NCI-H128 (cell line): ENCODE measurements around the gene CXCL17.
"Not testable (repeated sequence)": the region's sequence is repeated elsewhere in the genome, so short reads cannot be mapped to it uniquely, and the experiment has no call there.

Source experiments
- DNase-seq: peaks from one replicate; lab custom pipeline; 2025; ENCODE audit not compliant: unreplicated experiment; lab: John Stamatoyannopoulos, UW

CXCL17 gene, protein sequence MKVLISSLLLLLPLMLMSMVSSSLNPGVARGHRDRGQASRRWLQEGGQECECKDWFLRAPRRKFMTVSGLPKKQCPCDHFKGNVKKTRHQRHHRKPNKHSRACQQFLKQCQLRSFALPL

DNA sequence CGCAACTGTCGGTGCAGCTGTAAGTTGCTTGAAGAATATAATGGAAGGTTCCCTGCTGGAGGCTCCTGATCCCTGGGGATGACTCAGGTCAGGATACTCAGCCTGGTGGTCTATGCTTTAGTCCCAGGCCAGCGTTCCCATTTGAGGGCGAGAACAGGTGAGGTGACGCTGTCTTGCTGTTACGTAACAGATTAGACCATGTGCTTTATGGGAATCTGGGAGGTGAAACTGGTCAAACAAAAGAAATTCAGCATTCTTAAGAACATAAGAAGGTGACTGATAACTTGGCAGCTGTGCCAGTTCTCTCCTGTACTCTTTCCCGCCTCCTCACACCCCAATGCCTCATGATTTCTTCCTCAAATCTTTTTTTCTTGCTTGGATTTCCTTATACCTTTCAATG is at the start of gene CXCL17:
CXCL17 (minus strand) TSS at position 114 of the 400 bp plus-strand sequence. CDS start 114 bp downstream, outside the sequence.
- DNase-seq: no peak

DNA sequence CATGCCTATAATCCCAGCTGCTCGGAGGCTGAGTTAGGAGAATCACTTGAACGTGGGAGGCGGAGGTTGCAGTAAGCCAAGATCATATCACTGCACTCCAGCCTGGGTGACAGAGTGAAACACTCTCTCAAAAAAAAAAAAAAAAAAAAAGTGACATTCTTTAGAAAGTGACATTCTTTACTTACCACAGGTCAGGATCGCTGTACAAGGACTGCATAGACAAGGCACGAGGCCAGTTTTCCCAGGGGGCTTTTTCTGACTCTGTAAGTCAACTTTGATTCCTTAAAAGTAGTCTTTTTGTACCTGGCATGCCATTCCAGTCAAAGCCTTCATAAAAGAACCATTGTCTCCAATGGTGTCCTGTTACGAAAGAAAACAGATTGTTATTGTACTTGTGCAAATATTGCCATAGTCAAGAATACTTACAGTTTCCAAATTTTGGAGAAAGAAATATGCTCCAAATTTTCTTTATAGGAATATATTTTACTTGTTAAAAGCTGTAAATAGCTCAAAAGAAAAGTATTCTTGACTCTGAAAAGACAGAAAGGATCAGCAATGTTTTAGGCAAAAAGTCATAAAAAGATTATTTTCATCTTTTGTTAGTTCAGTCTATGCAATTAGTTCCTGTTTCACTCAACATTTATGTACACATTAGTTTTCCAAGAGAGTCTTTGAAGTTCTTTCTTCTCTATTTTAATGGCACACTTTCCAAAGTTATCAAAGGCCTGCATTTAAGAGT is 46.2 kb upstream of the CXCL17 start:
- no peak for DNase-seq

GRCh38 chr19:42487798-42488178 is 45.0 kb upstream of the CXCL17 start:
- DNase-seq: no peak

GRCh38 chr19:42487032-42487797 is 44.5 kb upstream of the CXCL17 start:
- DNase-seq: no peak

GRCh38 chr19:42485036-42485435 is 42.3 kb upstream of the CXCL17 start:
- DNase-seq: not testable (repeated sequence)

DNA sequence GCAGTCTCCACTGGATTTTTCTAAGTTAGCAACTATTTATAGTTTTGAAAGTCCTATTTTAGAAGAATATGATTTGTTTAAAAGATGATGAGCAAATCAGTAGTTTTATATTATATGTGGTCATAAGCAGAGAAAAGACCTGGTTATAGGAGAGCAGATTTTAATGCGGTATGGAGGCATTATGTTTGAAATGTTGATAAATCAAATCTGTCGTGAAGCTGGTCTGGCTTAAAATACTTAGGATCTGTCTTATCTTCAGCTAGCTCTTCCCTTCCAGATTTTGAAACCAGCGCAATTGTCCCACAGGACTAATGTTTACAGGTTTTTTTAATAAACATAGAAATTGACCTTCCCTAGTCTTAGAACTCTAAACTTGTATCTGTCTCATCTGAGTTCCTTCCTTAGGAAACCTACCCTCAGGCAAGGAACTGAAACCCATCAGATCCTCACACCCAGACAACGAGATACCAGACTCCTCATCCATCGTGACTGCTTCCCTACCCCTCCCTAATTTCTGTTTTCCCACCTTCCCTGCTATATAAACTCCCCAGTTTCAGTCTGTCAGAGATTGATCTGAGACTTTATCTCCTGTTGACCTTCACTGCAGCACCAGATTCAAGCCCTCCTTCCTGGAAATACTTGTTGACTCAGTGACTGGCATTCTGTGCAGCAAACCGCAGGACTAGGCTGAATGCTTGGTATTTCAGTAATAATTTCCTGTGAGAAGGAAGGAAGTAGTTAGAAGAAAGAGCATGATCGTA is 37.8 kb upstream of the CXCL17 start:
- DNase-seq: no peak

- DNase-seq: no peak
Measured at GRCh38 chr19:42479736-42480135, 37.0 kb upstream of the CXCL17 start.

DNA sequence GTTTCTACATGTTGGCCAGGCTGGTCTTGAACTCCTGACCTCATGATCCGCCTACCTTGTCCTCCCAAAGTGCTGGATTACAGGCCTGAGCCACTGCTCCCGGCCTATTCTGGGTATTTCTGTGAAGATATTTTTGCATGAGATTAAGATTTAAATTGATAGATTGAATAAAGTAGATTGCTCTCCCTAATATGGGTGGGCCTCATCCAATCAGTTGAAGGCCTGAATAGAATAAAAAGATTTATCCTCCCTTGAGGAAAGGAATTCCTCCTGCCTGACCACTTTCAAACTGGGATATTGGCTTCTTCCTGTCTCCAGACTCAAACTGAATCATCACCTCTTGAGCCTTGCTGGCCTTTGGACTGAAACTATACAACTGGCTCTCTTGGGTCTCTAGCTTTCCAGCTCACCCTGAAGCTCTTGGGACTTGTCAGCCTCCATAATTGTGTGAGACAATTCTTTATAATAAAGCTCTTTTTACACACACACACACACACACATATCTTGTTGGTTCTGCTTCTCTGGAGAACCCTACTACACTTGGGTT is 36.1 kb upstream of the CXCL17 start:
- DNase-seq: no peak

- DNase-seq: no peak
Measured at GRCh38 chr19:42477933-42478332, 35.2 kb upstream of the CXCL17 start.

- no peak for DNase-seq
Measured at GRCh38 chr19:42477117-42477516, 34.4 kb upstream of the CXCL17 start.

- DNase-seq: no peak
Measured at GRCh38 chr19:42475366-42475765, 32.6 kb upstream of the CXCL17 start.

DNA sequence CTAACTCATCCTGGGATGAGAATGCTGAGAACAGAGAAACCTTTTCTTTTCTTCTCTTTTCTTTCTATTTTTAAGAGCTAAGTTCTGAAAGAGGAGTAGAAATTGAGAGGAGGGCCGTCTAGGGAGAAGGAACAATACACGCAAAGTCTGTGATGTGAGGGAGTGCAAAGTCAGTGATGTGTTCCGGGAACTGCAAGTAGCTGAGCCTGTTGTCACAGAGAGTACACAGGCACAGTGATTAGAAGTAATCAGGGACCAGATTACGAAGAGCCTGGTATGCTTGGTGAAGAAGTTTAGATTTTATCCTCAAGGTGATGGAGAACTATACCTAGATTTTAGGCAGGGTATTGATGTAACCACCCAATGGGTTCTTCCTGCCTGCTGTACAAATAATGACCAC is 32.0 kb upstream of the CXCL17 start:
- DNase-seq: no peak

- no peak for DNase-seq
Measured at GRCh38 chr19:42473686-42474085, 30.9 kb upstream of the CXCL17 start.

GRCh38 chr19:42472402-42473147 is 29.8 kb upstream of the CXCL17 start:
- DNase-seq: no peak

GRCh38 chr19:42471554-42472249 is 29.0 kb upstream of the CXCL17 start:
- DNase-seq: no peak

GRCh38 chr19:42469311-42470235 is 26.8 kb upstream of the CXCL17 start:
- DNase-seq: no peak

- DNase-seq: no peak
Measured at GRCh38 chr19:42468273-42468796, 25.6 kb upstream of the CXCL17 start.

GRCh38 chr19:42467183-42467760 is 24.5 kb upstream of the CXCL17 start:
- DNase-seq: no peak
